Inferior parietal cortex (tissue), 1 donor: ENCODE data around the gene PLA2G3.
"Not testable (repeated sequence)": the region's sequence is repeated elsewhere in the genome, so short reads cannot be mapped to it uniquely, and the experiment has no call there.

Experiments
- DNase-seq: peaks from one replicate; pipeline ENCODE4 v3.0.0-alpha.2; 2016; ENCODE audit errors: extremely low spot score

The PLA2G3 gene

GRCh38 chr22:31099841-31100761, 40.2 kb downstream of the PLA2G3 start:
- no peak for DNase-seq

- no peak for DNase-seq
These were observed 40.9 kb downstream of the PLA2G3 start for GRCh38 chr22:31099386-31099785.

DNA sequence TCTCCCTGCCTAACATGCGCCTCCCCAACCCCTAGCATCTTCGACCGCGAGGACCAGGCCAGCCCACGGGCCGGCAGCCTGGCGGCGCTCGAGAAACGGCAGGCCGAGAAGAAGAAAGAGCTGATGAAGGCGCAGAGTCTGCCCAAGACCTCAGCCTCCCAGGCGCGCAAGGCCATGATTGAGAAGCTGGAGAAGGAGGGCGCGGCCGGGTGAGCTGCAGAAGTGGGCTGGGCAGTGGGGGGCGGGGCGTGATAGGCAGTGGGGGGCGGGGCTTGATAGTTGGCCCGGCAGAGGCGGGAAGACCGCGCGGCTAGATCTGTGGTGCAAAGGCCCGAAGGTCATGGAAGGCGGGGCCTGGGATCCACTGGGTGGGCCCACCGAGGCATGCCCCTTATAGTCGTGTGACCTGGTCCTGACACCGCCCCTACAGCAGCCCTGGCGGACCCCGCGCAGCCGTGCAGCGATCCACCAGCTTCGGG, 41.6 kb downstream of the PLA2G3 start:
- no peak for DNase-seq

GRCh38 chr22:31097941-31098631, 42.2 kb downstream of the PLA2G3 start:
- DNase-seq: no peak

DNA sequence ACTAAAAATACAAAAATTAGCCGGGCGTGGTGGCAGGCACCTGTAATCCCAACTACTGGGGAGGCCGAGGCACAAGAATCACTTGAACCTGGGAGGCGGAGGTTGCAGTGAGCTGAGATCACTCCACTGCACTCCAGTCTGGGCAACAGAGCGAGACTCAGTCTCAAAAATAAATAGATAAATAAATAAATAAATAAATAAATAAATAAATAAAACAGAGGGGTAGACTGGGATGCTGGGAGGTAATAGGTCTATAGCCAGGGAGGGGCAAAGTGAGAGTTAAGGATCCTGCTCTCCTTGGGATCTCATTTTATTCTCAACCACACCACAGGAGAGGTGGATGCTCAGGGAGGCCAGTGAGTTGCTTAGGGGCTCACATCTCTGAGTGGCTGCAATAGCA, 42.8 kb downstream of the PLA2G3 start:
- DNase-seq: not testable (repeated sequence)

- DNase-seq: no peak
These were observed 43.5 kb downstream of the PLA2G3 start for GRCh38 chr22:31096657-31097279.

DNA sequence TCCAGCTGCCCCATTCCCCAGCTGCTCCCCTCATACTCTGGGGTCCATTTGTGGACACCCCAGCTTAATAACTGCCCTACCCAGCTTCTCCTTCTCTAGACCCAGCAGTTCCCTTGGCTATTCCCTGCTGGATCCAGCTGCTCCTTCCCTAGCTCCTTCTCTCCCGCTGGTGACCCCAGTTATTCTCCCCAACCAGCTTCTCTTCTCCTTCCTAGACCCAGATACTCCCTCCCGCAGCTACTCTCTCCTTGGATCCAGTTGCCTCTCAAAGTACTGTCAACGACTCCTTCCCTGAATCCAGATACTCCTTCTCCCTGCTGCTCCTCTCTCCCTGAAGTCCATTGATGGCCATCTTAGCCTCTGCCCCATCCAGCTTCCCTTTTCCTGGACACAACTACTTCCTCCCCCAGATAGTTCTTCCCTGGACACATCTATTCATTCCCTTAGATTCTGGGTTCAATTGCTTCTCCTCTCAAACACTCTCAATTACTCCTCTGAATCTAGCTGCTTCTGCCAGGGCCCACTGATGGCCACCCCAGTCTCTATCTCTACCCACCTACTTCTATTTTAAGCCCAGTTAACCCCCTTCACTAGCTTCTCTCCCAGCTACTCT, 44.6 kb downstream of the PLA2G3 start:
- DNase-seq: no peak

GRCh38 chr22:31094741-31095140, 45.6 kb downstream of the PLA2G3 start:
- no peak for DNase-seq

DNA sequence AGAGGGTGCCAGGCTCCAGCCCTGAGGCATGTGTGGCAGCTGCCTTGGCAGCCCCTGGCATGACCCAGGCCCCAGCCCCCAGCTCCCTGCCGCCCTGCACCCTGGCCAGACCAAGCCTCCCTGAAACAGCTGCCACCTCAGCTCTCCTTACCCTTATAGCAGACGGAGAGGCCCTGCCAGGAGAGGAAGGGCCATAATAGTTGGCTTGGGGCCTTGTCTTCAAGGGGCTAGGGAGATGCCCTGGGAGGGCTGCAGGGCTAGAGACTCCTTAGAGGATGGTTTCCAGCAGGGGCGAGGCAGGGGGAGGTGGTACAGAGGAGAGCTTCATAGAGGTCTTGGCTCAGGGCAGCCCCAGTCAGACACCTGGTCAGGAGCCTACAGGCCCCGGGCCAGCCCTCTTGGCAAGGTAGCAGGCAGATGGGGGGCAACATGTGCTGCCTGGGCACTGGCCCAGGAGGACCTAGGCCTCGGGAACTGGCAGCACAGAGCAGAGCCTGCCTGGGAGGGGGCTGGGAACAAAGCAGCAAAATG, 46.2 kb downstream of the PLA2G3 start:
- no peak for DNase-seq

- no peak for DNase-seq
These were observed 47.0 kb downstream of the PLA2G3 start for GRCh38 chr22:31093086-31093850.

DNA sequence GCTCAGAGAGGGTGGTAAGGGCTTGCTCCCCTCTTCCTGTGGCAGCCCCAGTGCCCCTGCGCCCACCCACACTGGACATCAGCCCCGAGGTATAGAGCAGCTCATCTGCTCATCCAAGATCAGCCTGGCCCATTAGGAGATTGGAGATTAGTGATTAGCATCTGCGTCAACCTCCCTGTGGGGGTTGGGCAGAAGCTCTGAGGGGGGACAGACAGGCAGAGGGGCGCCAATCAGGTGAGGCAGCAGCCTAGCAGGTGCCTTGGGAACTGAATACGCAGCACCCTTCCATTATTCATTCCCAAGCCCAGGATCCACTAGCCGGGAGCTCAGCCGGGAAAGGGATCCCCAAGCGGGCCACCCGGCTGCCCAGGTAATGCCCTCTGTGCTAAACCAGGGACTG, 48.1 kb downstream of the PLA2G3 start:
- no peak for DNase-seq

- DNase-seq: no peak
These were observed 49.0 kb downstream of the PLA2G3 start for GRCh38 chr22:31091106-31091975.

DNA sequence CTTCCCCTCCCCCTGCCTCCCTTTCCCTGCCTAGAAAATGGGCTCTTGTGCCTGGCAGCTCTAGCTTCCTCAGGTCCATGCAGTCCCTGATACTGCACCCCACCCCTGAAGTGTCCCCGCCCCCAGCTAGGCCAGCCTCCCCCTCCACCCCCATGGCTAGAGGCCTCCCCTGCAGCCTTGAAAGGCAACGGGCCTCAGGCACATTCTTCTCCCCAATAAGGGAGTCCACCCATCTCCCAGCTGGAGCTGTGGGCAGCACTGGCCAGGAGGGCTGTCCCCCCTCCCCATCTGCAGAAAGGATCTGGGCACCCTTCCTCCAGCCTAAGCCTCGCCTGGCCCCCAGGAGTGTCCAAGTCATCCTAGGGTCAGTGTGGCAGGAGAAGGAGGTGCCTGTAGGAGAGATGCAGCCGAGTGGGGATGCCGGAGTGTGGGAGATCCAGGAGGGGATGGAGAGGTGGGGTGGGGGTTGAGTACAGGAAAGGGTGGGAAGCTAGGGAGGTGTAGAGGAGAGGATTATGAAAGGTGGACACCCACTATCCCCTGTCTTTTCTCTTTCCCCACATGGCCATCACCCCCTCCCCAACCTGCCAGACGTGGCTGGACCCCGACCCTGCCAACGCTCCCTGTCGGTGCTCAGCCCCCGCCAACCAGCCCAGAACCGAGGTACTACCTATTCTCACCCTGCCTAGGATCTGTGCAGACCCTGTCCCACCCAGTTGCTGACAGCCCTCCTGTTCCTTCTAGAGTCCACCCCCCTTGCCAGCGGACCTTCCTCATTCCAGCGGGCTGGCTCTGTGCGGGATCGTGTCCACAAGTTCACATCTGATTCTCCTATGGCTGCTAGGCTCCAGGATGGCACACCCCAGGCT, 49.9 kb downstream of the PLA2G3 start:
- DNase-seq: no peak

DNA sequence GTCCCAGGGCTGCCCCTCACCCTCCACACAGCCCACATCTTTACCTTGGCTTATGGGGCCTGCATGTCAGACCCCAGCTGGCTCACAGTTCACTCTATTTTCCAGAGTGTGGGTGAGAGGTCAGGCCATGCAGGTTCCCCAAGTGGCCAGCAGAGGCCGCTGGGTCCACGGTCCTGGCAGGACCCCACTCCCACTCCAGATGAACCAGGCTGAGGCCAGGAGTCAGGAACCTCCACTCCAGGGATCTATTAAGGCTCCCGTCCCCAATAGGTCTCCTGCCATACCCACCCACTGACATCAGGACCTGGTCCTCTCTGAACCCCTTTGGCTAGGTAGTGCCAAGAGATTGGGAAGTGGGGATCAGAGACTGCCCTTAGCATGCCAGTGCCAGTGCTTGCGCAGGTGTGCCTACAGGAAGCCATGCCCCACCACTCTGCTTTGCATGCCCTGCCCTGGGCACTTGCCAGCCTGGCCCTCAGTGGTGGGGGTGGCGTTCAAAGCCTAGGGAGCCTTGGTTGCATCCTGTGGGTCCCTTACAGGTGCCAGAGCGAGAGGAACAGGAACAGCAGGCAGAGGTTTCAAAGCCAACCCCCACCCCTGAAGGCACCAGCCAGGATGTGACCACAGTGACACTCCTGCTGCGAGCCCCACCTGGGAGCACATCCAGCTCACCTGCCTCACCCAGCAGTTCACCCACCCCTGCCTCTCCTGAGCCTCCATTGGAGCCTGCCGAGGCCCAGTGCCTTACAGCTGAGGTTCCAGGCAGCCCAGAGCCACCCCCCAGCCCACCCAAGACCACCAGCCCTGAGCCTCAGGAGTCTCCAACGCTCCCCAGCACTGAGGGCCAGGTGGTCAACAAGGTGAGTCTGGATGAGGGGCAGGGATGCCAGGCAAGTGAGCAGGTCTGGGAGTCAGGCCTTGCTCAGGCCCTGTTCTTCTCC, 50.9 kb downstream of the PLA2G3 start:
- peak; percentile 47 for DNase-seq

- no peak for DNase-seq
These were observed 51.9 kb downstream of the PLA2G3 start for GRCh38 chr22:31088233-31088986.

GRCh38 chr22:31087744-31088215, 52.5 kb downstream of the PLA2G3 start:
- DNase-seq: no peak
